ENCODE results near the gene DCAF7. TPM values are rescaled to one million over a fixed set of nuclear protein-coding genes. Genes with fewer than 3 reads are reported as not detected.
A peak's percentile ranks its signal among the peaks of the same experiment; 100 is the strongest.

Gene DCAF7
- polyA plus RNA-seq, 3 donors: 41.9 to 89.4 (median 58.1) TPM

GRCh38 chr17:63567229-63567628 is 17.0 kb downstream of the DCAF7 start:
- Histone ChIP-seq H3K27ac (ENCODE audit: low read depth in 1 of 2, low read length in 2 of 2) (no peak overlapping the region), H3K4me1 (ENCODE audit: control insufficient read depth in 1 of 2, insufficient read depth in 2 of 2, low read length in 2 of 2) (no peaks in the 10 kb centered on the region), H3K9ac (ENCODE audit: insufficient read depth, low read length, poor library complexity, severe bottlenecking) (no peak overlapping the region), H3K27me3 (ENCODE audit: control insufficient read depth in 2 of 2, insufficient read depth in 2 of 2, low read length in 2 of 2) (no peaks in the 10 kb centered on the region), H3K9me3 (replicated peaks in 1 of 2; ENCODE audit: control insufficient read depth in 1 of 2, insufficient read depth in 1 of 2, low read length in 2 of 2) (no peaks in the 10 kb centered on the region), H3K4me3 (replicated peaks in 1 of 3; ENCODE audit: low read depth in 2 of 3, low read length in 3 of 3) (no peak overlapping the region), H3K79me2 (ENCODE audit: insufficient read depth, low read length) (peaks cover 94% of the 10 kb centered on the region), H2AFZ (ENCODE audit: insufficient read depth, low read depth, low read length, poor library complexity, severe bottlenecking) (no peak overlapping the region), H4K20me1 (ENCODE audit: insufficient read depth, low read length) (peaks cover 96% of the 10 kb centered on the region), H3K4me2 (replicated peaks; ENCODE audit: extremely low read depth, low read length, poor library complexity, severe bottlenecking) (no peak overlapping the region), H3K36me3 (replicated peaks in 1 of 2; ENCODE audit: control insufficient read depth in 1 of 2, insufficient read depth in 2 of 2, low read length in 2 of 2) (peaks cover 6 to 29% of the 10 kb centered on the region in 2 donors)
- Mint-ChIP-seq H3K9me3 (peaks cover 0 to 2% (median 0%) of the 10 kb centered on the region in 7 donors), H3K4me1 (no peaks in the 10 kb centered on the region), H3K36me3 (peaks cover 9 to 28% of the 10 kb centered on the region in 2 donors), H3K27ac (peak overlapping the region in 1 of 7 donors; percentile 16), H3K4me3 (no peak overlapping the region), H3K27me3 (ENCODE audit: low read depth in 3 of 3) (no peaks in the 10 kb centered on the region)
- intact Hi-C loops (cut with micrococcal nuclease): no loop called here
- no CpG with 5 or more reads among the region's 1 CpG for WGBS (ENCODE audit: insufficient coverage)
- DNase-seq: no peak
- TF ChIP-seq CTCF (IDR thresholded peaks at IDR 0.05): no peak

- Histone ChIP-seq H3K4me1 (ENCODE audit: control insufficient read depth in 1 of 2, insufficient read depth in 2 of 2, low read length in 2 of 2) (no peaks in the 10 kb centered on the region), H3K4me3 (replicated peaks in 1 of 3; ENCODE audit: low read depth in 2 of 3, low read length in 3 of 3) (no peak overlapping the region), H3K9me3 (replicated peaks in 1 of 2; ENCODE audit: control insufficient read depth in 1 of 2, insufficient read depth in 1 of 2, low read length in 2 of 2) (no peaks in the 10 kb centered on the region), H3K79me2 (ENCODE audit: insufficient read depth, low read length) (peaks cover 96% of the 10 kb centered on the region), H4K20me1 (ENCODE audit: insufficient read depth, low read length) (peaks cover 99% of the 10 kb centered on the region), H2AFZ (ENCODE audit: insufficient read depth, low read depth, low read length, poor library complexity, severe bottlenecking) (no peak overlapping the region), H3K27ac (ENCODE audit: low read depth in 1 of 2, low read length in 2 of 2) (no peak overlapping the region), H3K36me3 (replicated peaks in 1 of 2; ENCODE audit: control insufficient read depth in 1 of 2, insufficient read depth in 2 of 2, low read length in 2 of 2) (peaks cover 6 to 29% of the 10 kb centered on the region in 2 donors), H3K4me2 (replicated peaks; ENCODE audit: extremely low read depth, low read length, poor library complexity, severe bottlenecking) (no peak overlapping the region), H3K9ac (ENCODE audit: insufficient read depth, low read length, poor library complexity, severe bottlenecking) (no peak overlapping the region), H3K27me3 (ENCODE audit: control insufficient read depth in 2 of 2, insufficient read depth in 2 of 2, low read length in 2 of 2) (no peaks in the 10 kb centered on the region)
- intact Hi-C loops (cut with micrococcal nuclease): no loop called here
- peaks cover 0 to 2% (median 0%) of the 10 kb centered on the region in 7 donors for H3K9me3 Mint-ChIP-seq
- H3K36me3 Mint-ChIP-seq: peaks cover 11 to 28% of the 10 kb centered on the region in 2 donors
- TF ChIP-seq CTCF (IDR thresholded peaks at IDR 0.05): no peak
- no peak overlapping the region for H3K4me3 Mint-ChIP-seq
- no peaks in the 10 kb centered on the region for H3K4me1 Mint-ChIP-seq
- 100% methylated on average over 3 of the region's 8 CpGs for WGBS (ENCODE audit: insufficient coverage)
- H3K27ac Mint-ChIP-seq: peak overlapping the region in 1 of 7 donors; percentile 21
- H3K27me3 Mint-ChIP-seq (ENCODE audit: low read depth in 3 of 3): no peaks in the 10 kb centered on the region
- DNase-seq: no peak
These were observed 18.3 kb downstream of the DCAF7 start for GRCh38 chr17:63568563-63568962.

Data from CD14-positive monocyte (primary cell).